Muscle of back (tissue), 11 donors: Measurements from ENCODE around the gene CNOT4. TPM values are rescaled to one million over a fixed set of nuclear protein-coding genes. Genes with fewer than 3 reads are reported as not detected.
"Not testable (repeated sequence)": the region's sequence is repeated elsewhere in the genome, so short reads cannot be mapped to it uniquely, and the experiment has no call there.

ENCODE experiments used
- DNase-seq, 3 donors: peaks; one replicate each; pipeline versions ENCODE4 v3.0.0 to v3.0.0-alpha.2; 2013
- polyA plus RNA-seq, 10 donors: library from polyadenylated mRNA; unstranded; fragments of 120-200 nt; gene quantifications; one replicate each; pipeline ENCODE4 v1.2.1, GENCODE V29; 2013; ENCODE audit not compliant: insufficient read length in 10 of 10

The CNOT4 gene
- polyA plus RNA-seq, 10 donors = 20.3 to 26.1 (median 22.6) TPM

DNA sequence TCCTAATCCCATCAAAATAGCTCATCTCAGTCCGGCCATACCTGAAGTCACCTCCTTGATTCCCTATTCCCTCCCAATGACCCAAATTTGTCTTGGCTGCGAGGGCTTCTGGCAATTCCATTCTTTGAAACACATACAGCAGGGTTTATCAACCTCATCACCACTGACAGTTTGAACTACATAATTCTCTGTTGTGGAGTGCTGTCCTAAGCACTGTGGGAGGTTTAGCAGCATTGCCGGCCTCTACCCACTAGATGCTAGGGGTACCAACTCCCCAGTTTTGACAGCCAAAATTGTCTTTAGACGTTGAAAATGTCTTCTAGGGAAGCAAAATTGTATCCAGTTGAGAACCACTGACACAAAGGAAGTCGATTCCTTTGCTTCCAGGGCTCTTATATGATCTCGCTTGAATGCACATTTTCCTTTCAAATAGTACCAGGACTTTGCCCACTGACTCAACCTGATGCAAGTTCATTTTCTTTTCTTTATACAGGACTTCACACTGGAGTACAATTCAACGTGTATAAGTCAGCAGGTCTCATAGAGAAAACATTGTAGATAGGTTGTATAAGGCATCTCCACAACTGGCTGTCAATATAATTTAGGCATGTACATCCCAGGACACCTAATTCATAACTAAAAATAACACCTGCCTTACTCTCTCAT is 142.9 kb downstream of the CNOT4 start:
- no peak for DNase-seq

DNA sequence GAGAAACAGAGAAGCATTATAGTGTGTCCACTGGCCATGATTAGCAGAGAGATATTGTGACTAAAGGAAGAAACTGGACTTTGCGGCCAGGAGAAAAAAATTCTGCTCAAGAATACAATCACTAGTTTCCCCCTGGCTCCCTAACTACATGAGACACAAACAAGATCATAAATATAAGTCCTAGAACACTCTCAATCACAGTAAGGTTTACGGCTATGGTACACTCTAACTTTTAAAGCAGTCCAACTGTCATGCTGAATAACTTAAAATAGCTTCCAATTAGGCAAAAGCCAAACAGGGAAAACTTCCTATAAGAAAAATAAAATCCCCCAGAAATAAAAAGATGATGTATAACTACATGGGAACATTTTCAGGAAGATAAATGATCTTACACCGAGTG is 144.2 kb downstream of the CNOT4 start:
- DNase-seq = no peak

- peak in 1 of 3 donors; percentile 30 for DNase-seq
Observed at GRCh38 chr7:135364206-135364605, 145.7 kb downstream of the CNOT4 start.

DNA sequence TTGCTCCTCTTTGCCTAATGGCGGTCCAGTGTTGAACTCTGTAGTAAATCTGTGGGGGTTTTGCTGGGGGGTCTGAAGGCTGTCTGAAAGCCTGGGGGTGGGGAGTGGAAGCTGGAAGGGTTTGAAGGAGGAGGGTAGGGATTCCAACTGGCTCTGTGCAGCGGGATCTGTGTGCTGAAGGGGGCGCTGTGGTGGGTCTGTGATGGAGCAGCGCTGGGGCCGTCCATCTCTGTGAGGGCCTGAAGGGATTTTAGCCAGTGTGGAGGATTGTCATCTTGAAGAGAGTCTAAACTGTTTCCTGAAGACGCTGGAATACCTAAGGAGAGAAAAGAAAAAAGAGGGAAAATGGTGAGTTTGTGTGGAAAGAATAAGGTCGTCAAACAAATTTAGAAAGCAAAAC is 147.0 kb downstream of the CNOT4 start:
- DNase-seq = no peak

GRCh38 chr7:135361788-135362187 is 148.1 kb downstream of the CNOT4 start:
- DNase-seq = no peak

- DNase-seq = no peak
Observed at GRCh38 chr7:135359615-135360014, 150.3 kb downstream of the CNOT4 start.

DNA sequence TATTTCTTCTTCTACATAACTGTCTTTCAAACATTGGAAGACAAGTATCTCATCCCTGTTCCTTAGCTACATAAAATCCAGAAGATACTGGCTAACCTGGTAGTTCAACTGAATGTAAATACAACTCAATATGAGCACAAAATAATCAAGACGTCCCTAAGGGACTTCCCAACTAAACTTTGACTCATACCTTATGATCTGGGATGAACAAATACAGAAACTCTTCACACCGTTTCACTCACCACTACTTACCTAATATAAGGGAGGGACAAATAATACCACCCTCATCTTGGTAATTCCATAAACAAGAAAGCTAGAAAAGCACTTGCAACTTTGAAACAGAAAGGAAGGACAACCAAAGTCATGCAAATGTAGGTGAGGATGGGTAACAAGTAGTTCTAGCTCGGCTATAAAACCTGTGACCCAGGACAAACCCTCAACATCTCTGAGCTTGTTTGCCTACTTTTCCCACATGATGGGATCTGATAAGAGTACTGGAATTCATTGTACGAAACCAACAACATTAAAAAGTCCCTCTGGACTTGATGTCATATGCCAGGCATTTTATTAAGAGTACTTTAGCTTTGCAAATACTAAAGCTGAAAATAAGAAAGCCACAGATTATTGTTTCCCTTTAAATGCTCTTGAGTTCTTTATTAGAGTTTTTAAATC is 154.4 kb downstream of the CNOT4 start:
- DNase-seq = no peak

- no peak for DNase-seq
Observed at GRCh38 chr7:135353832-135354231, 156.1 kb downstream of the CNOT4 start.

GRCh38 chr7:135352285-135352684 is 157.6 kb downstream of the CNOT4 start:
- no peak for DNase-seq

GRCh38 chr7:135351070-135351469 is 158.8 kb downstream of the CNOT4 start:
- not testable (repeated sequence) for DNase-seq

- no peak for DNase-seq
Observed at GRCh38 chr7:135349746-135350145, 160.2 kb downstream of the CNOT4 start.

- DNase-seq = no peak
Observed at GRCh38 chr7:135348493-135348892, 161.4 kb downstream of the CNOT4 start.

- no peak for DNase-seq
Observed at GRCh38 chr7:135343361-135343760, 166.5 kb downstream of the CNOT4 start.

DNA sequence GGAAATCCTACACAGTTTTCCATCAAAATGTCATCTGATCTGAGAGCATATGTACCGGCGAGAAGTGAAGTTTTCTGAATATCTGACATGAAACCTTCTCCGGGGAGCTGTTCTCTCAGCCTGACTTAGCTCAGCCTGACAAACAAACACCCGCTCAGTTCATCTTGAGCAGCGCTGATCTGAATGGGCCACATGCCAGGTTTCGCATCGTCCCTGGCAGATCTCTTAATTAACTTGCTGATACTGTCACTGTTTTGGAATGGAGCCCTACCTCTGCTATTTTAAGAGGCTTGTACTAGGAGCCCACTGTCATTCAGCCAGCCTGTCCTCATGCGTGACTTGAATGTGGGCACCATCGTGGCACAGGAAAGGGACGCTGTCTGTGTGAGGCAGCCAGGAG is 167.0 kb downstream of the CNOT4 start:
- DNase-seq = peak in 2 of 3 donors; percentile 17 to 30

GRCh38 chr7:135341049-135341448 is 168.9 kb downstream of the CNOT4 start:
- DNase-seq = no peak

DNA sequence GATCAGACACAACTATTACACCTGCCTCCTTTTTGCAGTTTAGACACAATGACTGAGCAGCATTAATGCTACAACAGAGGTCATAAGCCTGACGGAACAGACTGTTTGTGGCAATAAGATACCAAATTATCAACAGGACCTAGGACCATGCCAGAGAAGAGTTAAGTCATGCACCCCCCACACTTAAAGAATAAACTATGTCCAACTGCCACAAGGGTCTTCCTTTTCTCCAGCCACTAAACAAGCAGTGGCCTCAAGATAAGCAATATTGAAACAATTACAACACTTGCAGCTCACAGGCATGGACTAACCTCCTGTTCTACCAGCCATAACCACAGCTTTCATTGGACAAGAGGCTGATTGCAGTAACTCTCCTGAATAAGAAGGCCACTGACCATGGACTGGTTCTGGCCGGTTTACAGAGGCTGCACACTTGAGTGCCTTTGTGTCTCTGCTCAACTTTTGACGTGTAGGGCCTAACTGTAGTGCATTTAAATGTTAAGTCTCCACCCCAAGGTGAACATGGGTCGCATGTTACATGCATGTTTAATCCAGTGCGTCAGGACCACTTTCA is 171.8 kb downstream of the CNOT4 start:
- no peak for DNase-seq

- DNase-seq = no peak
Observed at GRCh38 chr7:135337506-135337905, 172.4 kb downstream of the CNOT4 start.

DNA sequence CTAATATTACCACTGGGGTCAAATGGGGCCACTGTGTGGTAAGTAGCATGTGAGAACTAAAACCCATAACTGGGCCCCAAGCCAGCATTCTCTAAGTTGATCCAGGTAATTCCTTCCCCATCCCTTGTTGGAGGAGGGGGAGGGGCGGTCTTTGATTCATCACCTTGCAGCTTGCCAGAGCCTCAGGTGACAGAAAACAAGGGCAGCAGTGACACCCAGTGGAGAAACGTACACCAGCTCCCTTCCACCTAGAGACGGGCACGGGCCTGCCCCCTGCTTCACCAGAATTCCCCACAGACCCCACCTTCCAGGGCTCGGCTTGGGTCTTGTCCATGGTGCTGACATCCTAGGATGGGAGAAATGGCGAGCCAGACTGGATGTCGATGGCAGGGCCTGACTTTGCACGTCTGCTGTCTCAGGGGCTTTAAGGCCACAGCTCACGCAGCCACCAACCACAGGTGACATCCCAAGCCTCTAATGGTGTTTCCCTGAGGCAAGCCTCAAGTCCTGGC is 174.2 kb downstream of the CNOT4 start:
- peak; percentile 28 to 37 (median 31) for DNase-seq

- DNase-seq = peak in 1 of 3 donors; percentile 19
Observed at GRCh38 chr7:135334830-135335543, 174.9 kb downstream of the CNOT4 start.

- DNase-seq = no peak
Observed at GRCh38 chr7:135333946-135334345, 176.0 kb downstream of the CNOT4 start.

DNA sequence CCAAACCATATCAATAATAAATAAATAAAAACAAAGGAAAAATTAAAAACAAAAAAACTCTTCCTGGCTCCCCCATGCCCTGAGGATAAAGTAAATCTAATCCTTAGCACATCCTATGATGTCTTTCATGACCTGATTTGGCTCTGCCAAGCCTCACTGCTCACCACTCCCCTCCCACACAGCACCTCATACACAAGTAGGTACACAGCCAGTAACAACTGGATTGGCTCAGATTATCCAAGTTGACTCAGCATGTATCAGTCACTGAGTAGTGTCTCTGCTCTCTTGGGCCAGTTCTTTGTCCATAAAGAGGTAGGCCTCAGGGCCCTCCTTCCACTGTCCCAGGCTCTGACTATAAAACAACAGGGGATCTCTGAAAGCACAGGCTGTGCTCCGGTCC is 176.7 kb downstream of the CNOT4 start:
- DNase-seq = no peak

DNA sequence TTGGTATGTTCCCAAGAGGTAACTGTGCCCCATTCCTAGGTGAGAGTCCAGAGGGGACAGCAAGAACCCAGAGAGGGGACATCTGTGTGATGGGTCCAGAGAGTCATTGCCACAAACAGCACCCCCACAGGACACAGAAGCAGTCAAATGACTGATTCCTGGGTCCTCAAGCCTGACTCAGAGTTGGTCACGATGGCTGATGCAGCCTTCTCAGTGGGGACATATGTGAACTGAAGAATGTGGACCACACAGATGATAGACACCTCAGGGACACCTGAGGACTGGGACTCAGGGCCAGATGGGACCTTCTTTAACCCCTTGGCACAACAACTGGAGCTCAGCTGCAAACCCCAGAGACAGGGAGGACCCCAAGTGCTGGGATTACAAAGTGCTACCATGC is 179.8 kb downstream of the CNOT4 start:
- no peak for DNase-seq
